NB4 (cell line): ENCODE results near the gene PC.
A peak's percentile ranks its signal among the peaks of the same experiment; 100 is the strongest.

ENCODE experiments used
- CTCF ChIP-seq: IDR thresholded peaks from one replicate; pipeline ENCODE4 v1.5.1; 2012; ENCODE audit warnings: low read depth, low read length
- MAX ChIP-seq: IDR thresholded peaks from 2 replicates; pipeline ENCODE4 v1.6.1; 2011; ENCODE audit warnings: low read depth, low read length
- MYC ChIP-seq: IDR thresholded peaks from 2 replicates; pipeline ENCODE4 v1.6.1; 2011; ENCODE audit warnings: low read depth, low read length
- POLR2A ChIP-seq: IDR thresholded peaks from 2 replicates; pipeline ENCODE4 v1.6.1; 2011; ENCODE audit warnings: mild to moderate bottlenecking; ENCODE audit not compliant: insufficient read length; ENCODE audit errors: extremely low read depth

DNA sequence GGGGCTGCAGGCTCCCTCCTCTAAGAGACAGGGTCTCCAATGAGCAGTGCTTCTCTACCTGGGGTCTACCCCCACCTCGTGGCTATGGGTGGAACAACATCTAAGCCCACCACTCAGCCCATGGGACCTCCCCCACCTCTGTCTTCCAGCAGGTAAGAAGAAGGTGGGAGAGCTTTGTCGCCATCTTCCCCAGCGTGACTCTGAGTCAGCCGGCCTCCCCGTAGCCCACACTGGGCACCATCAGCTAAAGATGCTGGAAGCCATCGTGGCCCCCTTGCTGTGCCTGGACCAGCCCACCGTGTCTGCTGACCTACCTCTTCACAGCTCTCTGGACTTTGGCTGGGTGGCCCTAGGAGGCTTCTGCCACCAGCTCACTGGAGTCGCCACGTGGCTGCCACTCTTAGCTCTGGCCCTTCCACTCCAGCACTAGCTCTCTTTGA, 17.9 kb upstream of the PC start:
- TF ChIP-seq CTCF = peak; percentile 78
- no peak for TF ChIP-seq POLR2A
- no peak for TF ChIP-seq MAX
- no peak for TF ChIP-seq MYC
